Measurements from ENCODE around the gene IL6.

DNA sequence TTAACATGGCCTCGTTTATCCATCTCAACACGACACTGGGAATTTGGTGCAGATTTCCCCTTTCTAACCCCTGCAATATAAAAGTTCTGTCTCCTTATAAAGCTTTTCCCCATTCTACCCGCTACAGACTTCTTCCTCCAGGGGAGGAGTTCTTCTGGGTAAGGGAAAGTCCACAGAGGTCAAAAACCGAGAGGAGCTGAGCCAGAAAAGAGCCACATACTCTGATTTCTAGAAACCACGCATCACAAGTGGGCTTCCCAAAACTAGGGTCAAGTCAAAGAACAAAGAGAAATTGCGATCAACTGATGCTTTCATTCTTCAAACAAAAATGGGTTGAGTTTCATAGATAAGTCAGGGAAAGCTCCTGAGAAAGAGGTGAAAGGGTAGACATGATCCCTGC lies 6.8 kb downstream of the IL6 start:
- TF ChIP-seq EZH2 (IDR thresholded peaks at IDR 0.05; ENCODE audit: low read length, unreplicated experiment) (no peak), CTCF (conservative IDR thresholded peaks at IDR 0.05; ENCODE audit: low read depth, low read length) (no peak), EZH2phosphoT487 (IDR thresholded peaks at IDR 0.05; ENCODE audit: borderline replicate concordance, low read length) (no peak)

Data from PC-3 (cell line).